ENCODE measurements around the gene ZNF346. TPM values are rescaled to one million over a fixed set of nuclear protein-coding genes. Genes with fewer than 3 reads are reported as not detected.

ZNF346 gene
- total RNA-seq, 1 experiment from 2014 or later, result 31.2 TPM

DNA sequence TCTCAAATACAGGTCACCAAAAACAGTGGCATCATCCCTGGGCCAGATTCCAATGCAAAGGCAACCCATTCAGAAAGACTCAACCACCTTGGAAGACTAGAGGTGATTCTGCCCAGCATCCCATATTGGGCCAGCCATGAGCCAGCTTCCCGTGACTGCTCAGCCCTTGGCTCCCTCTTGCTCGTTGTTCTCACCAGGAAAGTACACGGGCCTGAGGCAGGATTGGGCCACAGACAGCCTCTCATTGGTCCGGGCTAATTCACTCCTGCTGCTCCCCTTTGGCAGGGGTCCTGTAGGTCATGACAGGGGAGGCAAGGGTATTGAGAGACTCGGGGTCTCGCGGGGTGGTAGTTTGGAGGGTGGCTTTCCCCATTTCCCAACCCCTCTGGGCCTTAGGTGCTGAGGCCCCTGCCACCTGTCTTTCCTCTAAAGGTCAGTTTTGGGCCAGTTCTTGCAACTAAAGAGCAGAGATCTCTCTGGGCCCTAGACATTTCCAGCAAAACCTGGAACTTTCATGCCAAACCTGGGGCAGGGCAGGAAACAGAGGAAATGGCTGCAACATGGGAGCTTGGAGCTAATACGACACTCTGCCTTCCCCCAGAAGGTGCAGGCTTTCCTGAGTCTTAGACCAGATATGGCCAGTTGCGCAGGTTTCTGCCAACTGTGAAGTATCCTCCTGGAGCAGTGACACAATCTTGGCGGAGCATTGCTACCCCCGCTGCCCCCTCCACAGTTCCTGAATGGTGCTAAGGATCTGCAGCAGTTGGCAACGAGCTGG is 42.2 kb downstream of the ZNF346 start:
- TF ChIP-seq, protein P1, sequence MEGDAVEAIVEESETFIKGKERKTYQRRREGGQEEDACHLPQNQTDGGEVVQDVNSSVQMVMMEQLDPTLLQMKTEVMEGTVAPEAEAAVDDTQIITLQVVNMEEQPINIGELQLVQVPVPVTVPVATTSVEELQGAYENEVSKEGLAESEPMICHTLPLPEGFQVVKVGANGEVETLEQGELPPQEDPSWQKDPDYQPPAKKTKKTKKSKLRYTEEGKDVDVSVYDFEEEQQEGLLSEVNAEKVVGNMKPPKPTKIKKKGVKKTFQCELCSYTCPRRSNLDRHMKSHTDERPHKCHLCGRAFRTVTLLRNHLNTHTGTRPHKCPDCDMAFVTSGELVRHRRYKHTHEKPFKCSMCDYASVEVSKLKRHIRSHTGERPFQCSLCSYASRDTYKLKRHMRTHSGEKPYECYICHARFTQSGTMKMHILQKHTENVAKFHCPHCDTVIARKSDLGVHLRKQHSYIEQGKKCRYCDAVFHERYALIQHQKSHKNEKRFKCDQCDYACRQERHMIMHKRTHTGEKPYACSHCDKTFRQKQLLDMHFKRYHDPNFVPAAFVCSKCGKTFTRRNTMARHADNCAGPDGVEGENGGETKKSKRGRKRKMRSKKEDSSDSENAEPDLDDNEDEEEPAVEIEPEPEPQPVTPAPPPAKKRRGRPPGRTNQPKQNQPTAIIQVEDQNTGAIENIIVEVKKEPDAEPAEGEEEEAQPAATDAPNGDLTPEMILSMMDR (IDR thresholded peaks at IDR 0.05; ENCODE audit: unreplicated experiment), result no peak
- Mint-ChIP-seq H3K27me3 (ENCODE audit: unreplicated experiment) (no peaks in the 10 kb centered on the region), H3K9me3 (ENCODE audit: low read depth, unreplicated experiment) (no peaks in the 10 kb centered on the region), H3K4me3 (ENCODE audit: low read depth, unreplicated experiment) (no peak overlapping the region), H3K4me1 (ENCODE audit: low read depth, unreplicated experiment) (no peaks in the 10 kb centered on the region), H3K27ac (ENCODE audit: unreplicated experiment) (no peak overlapping the region), H3K36me3 (ENCODE audit: insufficient read depth, unreplicated experiment) (peaks cover 19% of the 10 kb centered on the region)
- DNase-seq, result no peak
- CTCF ChIA-PET, result no interaction called here
- intact Hi-C loops (cut with micrococcal nuclease; ENCODE audit: unreplicated experiment), result no loop called here
- BruUV-seq (replicated peaks), result no TSS peak

DNA sequence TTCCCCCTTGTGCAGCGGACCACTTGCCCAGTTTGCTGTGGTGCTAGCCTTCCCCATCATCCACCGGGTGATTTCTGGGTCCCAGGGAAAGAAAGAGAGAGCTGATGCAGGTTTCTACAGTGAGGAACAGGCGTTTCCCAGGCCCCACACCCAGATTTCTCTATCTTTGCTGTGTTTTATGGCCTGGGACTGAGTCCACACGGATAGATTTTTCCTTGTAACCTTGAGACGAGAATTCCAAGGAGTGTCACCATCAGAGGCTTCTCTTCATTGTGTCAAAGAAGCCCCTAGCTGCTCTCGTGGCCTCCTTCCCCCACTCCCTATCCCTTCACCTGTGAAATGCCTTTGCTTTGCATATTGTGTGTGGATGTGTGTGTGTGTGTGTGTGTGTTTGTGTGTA is 43.0 kb downstream of the ZNF346 start:
- intact Hi-C loops (cut with micrococcal nuclease; ENCODE audit: unreplicated experiment), result no loop called here
- TF ChIP-seq, protein P1 (IDR thresholded peaks at IDR 0.05; ENCODE audit: unreplicated experiment), result no peak
- Mint-ChIP-seq H3K27ac (ENCODE audit: unreplicated experiment) (no peak overlapping the region), H3K27me3 (ENCODE audit: unreplicated experiment) (no peaks in the 10 kb centered on the region), H3K9me3 (ENCODE audit: low read depth, unreplicated experiment) (no peaks in the 10 kb centered on the region), H3K4me3 (ENCODE audit: low read depth, unreplicated experiment) (no peak overlapping the region), H3K36me3 (ENCODE audit: insufficient read depth, unreplicated experiment) (peaks cover 19% of the 10 kb centered on the region), H3K4me1 (ENCODE audit: low read depth, unreplicated experiment) (no peaks in the 10 kb centered on the region)
- CTCF ChIA-PET, result no interaction called here
- no TSS peak for BruUV-seq (replicated peaks)
- no peak for DNase-seq

DNA sequence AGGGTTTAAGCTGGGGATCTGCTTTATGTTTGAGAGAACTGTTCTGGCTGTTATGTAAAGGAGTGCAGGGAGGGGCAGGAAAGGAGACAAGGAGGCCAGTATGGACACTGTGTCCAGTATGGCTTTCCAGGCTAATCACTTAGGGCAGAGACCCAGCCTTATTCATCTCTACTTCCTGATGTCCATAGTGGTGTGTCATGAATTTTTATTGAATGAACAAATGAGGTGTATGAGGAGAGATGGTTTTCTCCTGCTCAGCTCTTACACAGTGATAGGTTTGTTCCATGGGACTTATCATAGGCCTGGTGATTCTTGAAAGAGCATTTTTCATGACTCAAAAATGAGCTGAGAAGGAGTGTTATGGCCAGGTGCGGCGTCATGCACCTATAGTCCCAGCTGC is 43.7 kb downstream of the ZNF346 start:
- H3K36me3 Mint-ChIP-seq (ENCODE audit: insufficient read depth, unreplicated experiment), result peaks cover 23% of the 10 kb centered on the region
- intact Hi-C loops (cut with micrococcal nuclease; ENCODE audit: unreplicated experiment), result no loop called here
- no peak overlapping the region for H3K27ac Mint-ChIP-seq (ENCODE audit: unreplicated experiment)
- no peak overlapping the region for H3K4me3 Mint-ChIP-seq (ENCODE audit: low read depth, unreplicated experiment)
- H3K9me3 Mint-ChIP-seq (ENCODE audit: low read depth, unreplicated experiment), result no peaks in the 10 kb centered on the region
- no peak for DNase-seq
- TF ChIP-seq, protein P1 (IDR thresholded peaks at IDR 0.05; ENCODE audit: unreplicated experiment), result no peak
- no TSS peak for BruUV-seq (replicated peaks)
- CTCF ChIA-PET, result interaction anchor here (1.2 kb wide), 1 partner anchor 46 kb away, joined by 4 read pairs; no protein-coding TSS in a partner anchor
- H3K27me3 Mint-ChIP-seq (ENCODE audit: unreplicated experiment), result no peaks in the 10 kb centered on the region
- H3K4me1 Mint-ChIP-seq (ENCODE audit: low read depth, unreplicated experiment), result no peaks in the 10 kb centered on the region

GRCh38 chr5:177067503-177067902 is 45.0 kb downstream of the ZNF346 start:
- H3K36me3 Mint-ChIP-seq (ENCODE audit: insufficient read depth, unreplicated experiment), result peaks cover 19% of the 10 kb centered on the region
- CTCF ChIA-PET, result interaction anchor here (0.6 kb wide), 1 partner anchor 19 kb away, joined by 3 read pairs; the partner anchor contains the start of gene FGFR4
- peaks cover 11% of the 10 kb centered on the region for H3K4me1 Mint-ChIP-seq (ENCODE audit: low read depth, unreplicated experiment)
- no peak overlapping the region for H3K4me3 Mint-ChIP-seq (ENCODE audit: low read depth, unreplicated experiment)
- TF ChIP-seq, protein P1 (IDR thresholded peaks at IDR 0.05; ENCODE audit: unreplicated experiment), result no peak
- no peaks in the 10 kb centered on the region for H3K9me3 Mint-ChIP-seq (ENCODE audit: low read depth, unreplicated experiment)
- no peak overlapping the region for H3K27ac Mint-ChIP-seq (ENCODE audit: unreplicated experiment)
- intact Hi-C loops (cut with micrococcal nuclease; ENCODE audit: unreplicated experiment), result no loop called here
- DNase-seq, result no peak
- BruUV-seq (replicated peaks), result no TSS peak
- no peaks in the 10 kb centered on the region for H3K27me3 Mint-ChIP-seq (ENCODE audit: unreplicated experiment)

All from Calu3 (cell line).